Activated CD8-positive, alpha-beta memory T cell treated with anti-CD3 and anti-CD28 coated beads, Interleukin-2, amount 50 U/mL, for 24 hours (primary cell): ENCODE measurements around the gene DNM3.

Source experiments
- DNase-seq: peaks from one replicate; pipeline ENCODE4 v3.0.0-alpha.2; 2020; ENCODE audit errors: extremely low read depth

Gene DNM3

GRCh38 chr1:171973421-171973820 is 132.1 kb downstream of the DNM3 start:
- DNase-seq = no peak

GRCh38 chr1:171981303-171981702 is 140.0 kb downstream of the DNM3 start:
- DNase-seq = no peak

GRCh38 chr1:171983584-171983983 is 142.3 kb downstream of the DNM3 start:
- no peak for DNase-seq

- DNase-seq = no peak
These were observed 143.0 kb downstream of the DNM3 start for GRCh38 chr1:171984262-171984661.

GRCh38 chr1:171984850-171985485 is 143.7 kb downstream of the DNM3 start:
- no peak for DNase-seq

GRCh38 chr1:171985639-171986038 is 144.3 kb downstream of the DNM3 start:
- DNase-seq = no peak

- no peak for DNase-seq
These were observed 147.1 kb downstream of the DNM3 start for GRCh38 chr1:171988243-171988885.

GRCh38 chr1:171990371-171990770 is 149.1 kb downstream of the DNM3 start:
- DNase-seq = no peak

- no peak for DNase-seq
These were observed 153.0 kb downstream of the DNM3 start for GRCh38 chr1:171994293-171994692.

- DNase-seq = no peak
These were observed 154.3 kb downstream of the DNM3 start for GRCh38 chr1:171995573-171995972.

GRCh38 chr1:171997936-171998335 is 156.6 kb downstream of the DNM3 start:
- DNase-seq = no peak

- no peak for DNase-seq
These were observed 157.4 kb downstream of the DNM3 start for GRCh38 chr1:171998711-171999110.

GRCh38 chr1:171999756-172000155 is 158.5 kb downstream of the DNM3 start:
- DNase-seq = no peak

- DNase-seq = no peak
These were observed 160.0 kb downstream of the DNM3 start for GRCh38 chr1:172001288-172001687.

- DNase-seq = no peak
These were observed 161.5 kb downstream of the DNM3 start for GRCh38 chr1:172002725-172003345.

- DNase-seq = no peak
These were observed 162.7 kb downstream of the DNM3 start for GRCh38 chr1:172003766-172004530.

- no peak for DNase-seq
These were observed 163.4 kb downstream of the DNM3 start for GRCh38 chr1:172004671-172005070.

GRCh38 chr1:172005856-172006255 is 164.6 kb downstream of the DNM3 start:
- DNase-seq = no peak

- DNase-seq = no peak
These were observed 165.4 kb downstream of the DNM3 start for GRCh38 chr1:172006660-172007059.

GRCh38 chr1:172018727-172019311 is 177.5 kb downstream of the DNM3 start:
- no peak for DNase-seq

- no peak for DNase-seq
These were observed 178.7 kb downstream of the DNM3 start for GRCh38 chr1:172019976-172020375.

GRCh38 chr1:172024516-172024915 is 183.2 kb downstream of the DNM3 start:
- no peak for DNase-seq
